ENCODE data around the gene KCNRG. TPM values are rescaled to one million over a fixed set of nuclear protein-coding genes. Genes with fewer than 3 reads are reported as not detected.

The KCNRG gene
- total RNA-seq, 4 donors from 2014 or later, result 1.1 to 3.1 (median 1.9) TPM

GRCh38 chr13:50065712-50066111 lies 50.5 kb downstream of the KCNRG start:
- no peak for TF ChIP-seq CTCF (IDR thresholded peaks at IDR 0.05; ENCODE audit: low read depth)

- no peak for TF ChIP-seq CTCF (IDR thresholded peaks at IDR 0.05; ENCODE audit: low read depth)
Measured at GRCh38 chr13:50068508-50068907, 53.3 kb downstream of the KCNRG start.

- no peak for TF ChIP-seq CTCF (IDR thresholded peaks at IDR 0.05; ENCODE audit: low read depth)
Measured at GRCh38 chr13:50069261-50069660, 54.0 kb downstream of the KCNRG start.

GRCh38 chr13:50070186-50070585 lies 54.9 kb downstream of the KCNRG start:
- TF ChIP-seq CTCF (IDR thresholded peaks at IDR 0.05; ENCODE audit: low read depth), result no peak

Small RNAs within 50 kb of the gene (small RNA-seq; reads per million reads assigned to genes)
- gene MIR16-1 (0.61 reads per million), gene MIR3613 (1.8 reads per million, percentile 32 among the genes with 10 or more reads in this experiment), gene RF02105 (not detected), gene RF02106 (not detected), gene RF02107 (not detected), gene RF02108 (not detected)

Other genes starting within 250 kb of the KCNRG start
- gene KPNA3, start 222.8 kb upstream of the KCNRG start, total RNA-seq, result 10 to 100 TPM; 24.1 to 54.0 (median 32.0) TPM
- gene SPRYD7, start 79.1 kb upstream of the KCNRG start, total RNA-seq, result 1 to 10 TPM; 3.1 to 7.5 (median 4.7) TPM
- 10 to 100 TPM; 11.5 to 18.1 (median 16.1) TPM for gene TRIM13, start 18.4 kb upstream of the KCNRG start, total RNA-seq

Measured in subcutaneous adipose tissue (tissue), 4 donors.